ENCODE results near the gene KCND1.

The KCND1 gene

GRCh38 chrX:48974033-48974432, 2.4 kb upstream of the KCND1 start:
- DNase-seq = no peak

GRCh38 chrX:48972220-48973164, 848 bp upstream of the KCND1 start:
- DNase-seq = no peak

- DNase-seq = no peak
These were observed 2.2 kb downstream of the KCND1 start for GRCh38 chrX:48969471-48969870.

GRCh38 chrX:48968377-48968776, 3.3 kb downstream of the KCND1 start:
- no peak for DNase-seq

- DNase-seq = no peak
These were observed 4.7 kb downstream of the KCND1 start for GRCh38 chrX:48966796-48967579.

GRCh38 chrX:48965959-48966358, 5.7 kb downstream of the KCND1 start:
- no peak for DNase-seq

GRCh38 chrX:48961585-48962091, 10.0 kb downstream of the KCND1 start:
- no peak for DNase-seq

GRCh38 chrX:48960291-48960690, 11.4 kb downstream of the KCND1 start:
- no peak for DNase-seq

GRCh38 chrX:48958635-48959094, 13.0 kb downstream of the KCND1 start:
- DNase-seq = no peak

- DNase-seq = peak; percentile 75
These were observed 13.6 kb downstream of the KCND1 start for GRCh38 chrX:48957827-48958634.

- DNase-seq = no peak
These were observed 14.2 kb downstream of the KCND1 start, which contains the start of gene OTUD5 for GRCh38 chrX:48957477-48957826. Gene OTUD5 (minus strand): TSS chrX:48957607. CDS start chrX:48957570, 37 bp downstream.

GRCh38 chrX:48956728-48957414, 14.8 kb downstream of the KCND1 start:
- DNase-seq = no peak

GRCh38 chrX:48948589-48948988, 23.1 kb downstream of the KCND1 start:
- DNase-seq = no peak

GRCh38 chrX:48945517-48946348, 25.9 kb downstream of the KCND1 start:
- no peak for DNase-seq

GRCh38 chrX:48942895-48943294, 28.7 kb downstream of the KCND1 start:
- DNase-seq = no peak

- DNase-seq = no peak
These were observed 31.2 kb downstream of the KCND1 start for GRCh38 chrX:48940404-48940955.

- DNase-seq = no peak
These were observed 32.0 kb downstream of the KCND1 start for GRCh38 chrX:48939524-48940228.

- DNase-seq = no peak
These were observed 32.8 kb downstream of the KCND1 start for GRCh38 chrX:48938721-48939425.
